ENCODE results near the gene GABRA5. TPM values are rescaled to one million over a fixed set of nuclear protein-coding genes. Genes with fewer than 3 reads are reported as not detected.

Gene GABRA5
- total RNA-seq, 1 donor from 2014 or later, result 0.10 TPM

DNA sequence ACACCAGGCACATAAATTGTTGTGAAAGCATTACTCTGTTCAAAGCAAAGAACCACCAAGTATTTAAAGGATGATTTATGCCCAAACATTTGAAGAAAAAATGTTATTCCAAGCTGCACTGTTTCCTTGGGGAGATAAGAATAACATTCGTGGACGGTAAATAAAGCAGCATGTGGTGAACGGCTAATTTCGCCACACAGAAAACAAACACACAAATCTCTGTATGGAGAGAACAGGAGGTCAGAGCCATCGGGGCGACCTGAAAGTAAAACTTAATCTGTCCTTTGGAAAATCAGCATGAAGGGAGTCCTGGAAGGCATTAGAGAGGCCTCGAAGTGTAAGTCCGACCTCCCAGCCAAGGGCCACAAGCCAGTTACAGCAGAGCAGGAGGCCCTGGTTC, 77.0 kb downstream of the GABRA5 start:
- no peaks in the 10 kb centered on the region for H3K9me3 Mint-ChIP-seq (ENCODE audit: low read depth)

DNA sequence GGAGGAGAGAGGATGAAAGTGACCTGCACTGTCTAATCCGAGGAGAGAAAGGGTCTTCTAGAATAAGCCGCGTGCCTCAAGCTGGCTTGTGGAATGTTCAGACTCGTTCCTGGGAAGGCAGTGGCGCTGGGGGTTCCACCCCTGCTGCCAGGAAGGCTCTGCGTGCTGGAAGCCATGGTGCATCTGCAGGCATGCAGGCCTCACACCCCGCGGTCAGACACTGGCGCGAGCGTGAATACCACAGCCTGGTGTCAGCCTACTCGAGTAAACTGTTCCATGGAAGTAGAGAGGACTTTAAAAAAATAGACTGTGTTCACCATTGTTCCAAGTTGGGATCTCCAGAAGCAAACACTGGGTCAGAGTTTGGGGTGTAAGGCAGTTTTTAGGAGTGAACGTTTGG, 78.2 kb downstream of the GABRA5 start:
- Mint-ChIP-seq H3K27me3 (no peaks in the 10 kb centered on the region), H3K36me3 (ENCODE audit: insufficient read depth) (no peaks in the 10 kb centered on the region), H3K4me3 (ENCODE audit: low read depth) (no peak overlapping the region), H3K4me1 (ENCODE audit: low read depth) (no peaks in the 10 kb centered on the region), H3K27ac (no peak overlapping the region), H3K9me3 (ENCODE audit: low read depth) (no peaks in the 10 kb centered on the region)
- TF ChIP-seq, protein P1, sequence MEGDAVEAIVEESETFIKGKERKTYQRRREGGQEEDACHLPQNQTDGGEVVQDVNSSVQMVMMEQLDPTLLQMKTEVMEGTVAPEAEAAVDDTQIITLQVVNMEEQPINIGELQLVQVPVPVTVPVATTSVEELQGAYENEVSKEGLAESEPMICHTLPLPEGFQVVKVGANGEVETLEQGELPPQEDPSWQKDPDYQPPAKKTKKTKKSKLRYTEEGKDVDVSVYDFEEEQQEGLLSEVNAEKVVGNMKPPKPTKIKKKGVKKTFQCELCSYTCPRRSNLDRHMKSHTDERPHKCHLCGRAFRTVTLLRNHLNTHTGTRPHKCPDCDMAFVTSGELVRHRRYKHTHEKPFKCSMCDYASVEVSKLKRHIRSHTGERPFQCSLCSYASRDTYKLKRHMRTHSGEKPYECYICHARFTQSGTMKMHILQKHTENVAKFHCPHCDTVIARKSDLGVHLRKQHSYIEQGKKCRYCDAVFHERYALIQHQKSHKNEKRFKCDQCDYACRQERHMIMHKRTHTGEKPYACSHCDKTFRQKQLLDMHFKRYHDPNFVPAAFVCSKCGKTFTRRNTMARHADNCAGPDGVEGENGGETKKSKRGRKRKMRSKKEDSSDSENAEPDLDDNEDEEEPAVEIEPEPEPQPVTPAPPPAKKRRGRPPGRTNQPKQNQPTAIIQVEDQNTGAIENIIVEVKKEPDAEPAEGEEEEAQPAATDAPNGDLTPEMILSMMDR (IDR thresholded peaks at IDR 0.05; ENCODE audit: unreplicated experiment), result no peak
- no peak for DNase-seq (ENCODE audit: low spot score, unreplicated experiment)

More for the DNA sequence above, 77.0 kb downstream of the GABRA5 start:
- Mint-ChIP-seq H3K36me3 (ENCODE audit: insufficient read depth) (no peaks in the 10 kb centered on the region), H3K4me1 (ENCODE audit: low read depth) (no peaks in the 10 kb centered on the region), H3K27ac (no peak overlapping the region), H3K27me3 (no peaks in the 10 kb centered on the region), H3K4me3 (ENCODE audit: low read depth) (no peak overlapping the region)
- no peak for DNase-seq (ENCODE audit: low spot score, unreplicated experiment)
- TF ChIP-seq, protein P1 (IDR thresholded peaks at IDR 0.05; ENCODE audit: unreplicated experiment), result no peak

DNA sequence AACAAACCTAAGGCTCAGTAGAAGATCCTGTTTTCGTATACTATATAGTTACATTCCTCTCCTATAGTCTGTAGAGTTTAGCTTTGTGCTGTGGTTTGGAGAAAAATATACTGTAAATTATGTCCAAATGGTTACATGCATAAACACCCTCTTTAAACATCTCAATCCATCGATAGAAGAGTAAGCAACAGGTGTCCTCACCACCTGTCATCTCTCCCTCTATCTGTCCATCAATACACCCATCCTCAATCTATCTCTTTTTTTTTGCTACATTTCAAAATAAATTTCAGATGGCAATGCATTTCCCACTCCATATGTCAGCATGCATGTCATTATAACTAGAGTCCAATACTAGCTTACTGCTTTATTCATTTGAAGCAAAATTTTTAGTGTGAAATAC, 83.1 kb downstream of the GABRA5 start:
- Mint-ChIP-seq H3K27me3 (peaks cover 3% of the 10 kb centered on the region), H3K4me1 (ENCODE audit: low read depth) (no peaks in the 10 kb centered on the region), H3K36me3 (ENCODE audit: insufficient read depth) (no peaks in the 10 kb centered on the region), H3K27ac (no peak overlapping the region), H3K4me3 (ENCODE audit: low read depth) (no peak overlapping the region), H3K9me3 (ENCODE audit: low read depth) (peaks cover 11% of the 10 kb centered on the region)
- TF ChIP-seq, protein P1 (IDR thresholded peaks at IDR 0.05; ENCODE audit: unreplicated experiment), result no peak
- no peak for DNase-seq (ENCODE audit: low spot score, unreplicated experiment)

DNA sequence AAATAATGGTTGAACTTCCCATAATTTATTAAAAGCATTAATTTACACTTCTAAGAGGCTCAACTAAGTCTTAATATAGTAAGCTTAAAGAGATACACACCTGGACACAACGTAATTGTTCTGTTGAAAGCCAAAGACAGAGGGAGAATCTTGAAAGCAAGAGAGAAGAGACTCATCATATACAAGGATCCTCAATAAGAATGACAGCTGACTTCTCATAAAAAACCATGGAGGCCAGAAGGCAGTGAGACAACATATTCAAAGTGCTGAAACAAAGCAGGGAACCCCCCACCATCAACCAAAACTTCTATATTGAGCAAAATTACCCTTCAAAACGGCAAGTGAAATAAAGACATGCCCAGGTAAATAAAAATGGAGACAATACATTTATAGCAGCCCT, 87.5 kb downstream of the GABRA5 start:
- no peak overlapping the region for H3K27ac Mint-ChIP-seq
- peaks cover 16% of the 10 kb centered on the region for H3K9me3 Mint-ChIP-seq (ENCODE audit: low read depth)
- no peaks in the 10 kb centered on the region for H3K4me1 Mint-ChIP-seq (ENCODE audit: low read depth)
- H3K27me3 Mint-ChIP-seq, result peaks cover 3% of the 10 kb centered on the region
- TF ChIP-seq, protein P1 (IDR thresholded peaks at IDR 0.05; ENCODE audit: unreplicated experiment), result no peak
- no peaks in the 10 kb centered on the region for H3K36me3 Mint-ChIP-seq (ENCODE audit: insufficient read depth)
- no peak for DNase-seq (ENCODE audit: low spot score, unreplicated experiment)
- no peak overlapping the region for H3K4me3 Mint-ChIP-seq (ENCODE audit: low read depth)

DNA sequence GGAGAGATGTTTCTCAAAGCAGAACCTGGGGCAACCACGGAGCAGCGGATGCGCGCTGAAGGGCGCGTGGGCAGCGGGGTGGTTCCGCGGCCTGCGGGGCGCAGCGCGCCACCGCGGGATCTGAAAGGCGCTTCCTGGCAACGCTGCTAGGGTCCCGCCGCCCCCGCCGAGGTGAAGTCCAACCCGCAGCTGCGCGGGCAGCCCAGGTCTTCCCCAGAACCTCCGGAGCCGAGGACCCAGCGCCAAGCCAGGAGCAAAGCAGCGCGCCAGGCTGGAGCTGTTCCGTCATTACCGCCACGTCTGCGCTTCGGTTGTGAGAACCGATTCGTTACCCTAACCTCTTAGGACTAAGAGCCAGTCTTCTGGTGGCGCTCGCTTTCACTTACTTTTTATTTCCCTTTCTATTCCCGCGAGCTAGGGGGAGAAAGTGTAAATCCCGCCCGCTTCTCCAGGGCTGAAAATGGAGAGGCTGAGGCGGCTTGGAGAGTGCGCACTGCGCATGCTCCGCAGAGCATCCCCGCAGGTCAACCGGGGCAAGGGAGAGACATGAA, 100.9 kb downstream of the GABRA5 start:
- TF ChIP-seq, protein P1 (IDR thresholded peaks at IDR 0.05; ENCODE audit: unreplicated experiment), result no peak
- H3K27me3 Mint-ChIP-seq, result peaks cover 78% of the 10 kb centered on the region
- peak overlapping the region; percentile 78 for H3K4me3 Mint-ChIP-seq (ENCODE audit: low read depth)
- no peaks in the 10 kb centered on the region for H3K9me3 Mint-ChIP-seq (ENCODE audit: low read depth)
- peaks cover 1% of the 10 kb centered on the region for H3K4me1 Mint-ChIP-seq (ENCODE audit: low read depth)
- no peak overlapping the region for H3K27ac Mint-ChIP-seq
- no peaks in the 10 kb centered on the region for H3K36me3 Mint-ChIP-seq (ENCODE audit: insufficient read depth)
- DNase-seq (ENCODE audit: low spot score, unreplicated experiment), result peak; percentile 45
